ENCODE measurements around the gene DUSP12. TPM values are rescaled to one million over a fixed set of nuclear protein-coding genes. Genes with fewer than 3 reads are reported as not detected.

DUSP12 gene
- total RNA-seq, 1 experiment from 2014 or later: 23.6 TPM

DNA sequence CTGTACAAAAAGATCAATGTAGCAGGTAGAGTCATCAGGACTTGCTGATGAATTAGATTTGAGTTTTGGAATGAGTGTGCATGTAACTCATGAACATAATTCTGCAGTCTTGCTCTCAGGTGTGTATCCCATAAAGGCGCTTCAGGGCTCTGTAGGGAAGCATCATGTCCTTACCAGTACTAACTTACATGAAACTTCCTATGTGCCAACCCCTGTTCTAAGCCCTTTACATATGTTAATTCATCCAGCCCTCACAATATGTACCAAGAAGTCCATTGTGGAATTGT lies 30.3 kb upstream of the DUSP12 start:
- no peaks in the 10 kb centered on the region for H4K20me1 ChIP-seq (ENCODE audit: insufficient read depth)
- no peaks in the 10 kb centered on the region for H3K36me3 ChIP-seq (ENCODE audit: low read depth)
- ChIA-PET CTCF (no interaction called here), POLR2A (ENCODE audit: unreplicated experiment) (no interaction called here)
- no peak overlapping the region for H3K4me3 ChIP-seq
- H3K79me2 ChIP-seq (ENCODE audit: low read depth): no peaks in the 10 kb centered on the region
- H2AFZ ChIP-seq: no peak overlapping the region
- no peaks in the 10 kb centered on the region for H3K9me2 ChIP-seq (ENCODE audit: insufficient read depth)
- TF ChIP-seq CTCF (conservative IDR thresholded peaks at IDR 0.05) (no peak), EZH2 (IDR thresholded peaks at IDR 0.05; ENCODE audit: low read depth) (no peak)
- no peaks in the 10 kb centered on the region for H3F3A ChIP-seq (ENCODE audit: insufficient read depth, low read depth)
- intact Hi-C loops (cut with micrococcal nuclease; ENCODE audit: unreplicated experiment): no loop called here
- H3K4me2 ChIP-seq: no peak overlapping the region
- no peak overlapping the region for H3K27ac ChIP-seq
- BruUV-seq (replicated peaks): no TSS peak
- no peaks in the 10 kb centered on the region for H3K27me3 ChIP-seq (ENCODE audit: insufficient read depth, low read depth)
- DNase-seq: no peak
- H3K9me3 ChIP-seq (ENCODE audit: insufficient read depth, low read depth): no peaks in the 10 kb centered on the region
- H3K4me1 ChIP-seq (replicated peaks; ENCODE audit: insufficient read depth): peaks cover 31% of the 10 kb centered on the region

- Histone ChIP-seq H3K79me2 (ENCODE audit: low read depth) (0 out of 2 replicates have a peak, but pooled peaks cover 4% of the 10 kb centered on the region), H3K9me2 (ENCODE audit: insufficient read depth) (no peaks in the 10 kb centered on the region), H3K27me3 (ENCODE audit: insufficient read depth, low read depth) (no peaks in the 10 kb centered on the region), H3K36me3 (ENCODE audit: low read depth) (no peaks in the 10 kb centered on the region), H3K4me3 (no peak overlapping the region), H3K27ac (no peak overlapping the region), H2AFZ (no peak overlapping the region), H3F3A (ENCODE audit: insufficient read depth, low read depth) (no peaks in the 10 kb centered on the region), H3K4me2 (no peak overlapping the region), H3K9me3 (ENCODE audit: insufficient read depth, low read depth) (no peaks in the 10 kb centered on the region), H4K20me1 (ENCODE audit: insufficient read depth) (no peaks in the 10 kb centered on the region), H3K4me1 (replicated peaks; ENCODE audit: insufficient read depth) (peaks cover 42% of the 10 kb centered on the region)
- ChIA-PET POLR2A (ENCODE audit: unreplicated experiment) (no interaction called here), CTCF (no interaction called here)
- no peak for TF ChIP-seq EZH2 (IDR thresholded peaks at IDR 0.05; ENCODE audit: low read depth)
- no peak for TF ChIP-seq CTCF (conservative IDR thresholded peaks at IDR 0.05)
- no peak for DNase-seq
- intact Hi-C loops (cut with micrococcal nuclease; ENCODE audit: unreplicated experiment): no loop called here
- BruUV-seq (replicated peaks): no TSS peak
These were observed 29.2 kb upstream of the DUSP12 start for GRCh38 chr1:161720422-161720821.

- TF ChIP-seq CTCF (conservative IDR thresholded peaks at IDR 0.05) (no peak), EZH2 (IDR thresholded peaks at IDR 0.05; ENCODE audit: low read depth) (no peak)
- Histone ChIP-seq H3K9me2 (ENCODE audit: insufficient read depth) (no peaks in the 10 kb centered on the region), H3K9me3 (ENCODE audit: insufficient read depth, low read depth) (no peaks in the 10 kb centered on the region), H4K20me1 (ENCODE audit: insufficient read depth) (no peaks in the 10 kb centered on the region), H2AFZ (no peak within 1 kb of the TSS), H3K4me2 (peak within 1 kb of the TSS; percentile 17), H3K36me3 (ENCODE audit: low read depth) (no peaks in the 10 kb centered on the region), H3K4me1 (replicated peaks; ENCODE audit: insufficient read depth) (peaks cover 46% of the 10 kb centered on the region), H3K4me3 (no peak within 1 kb of the TSS), H3F3A (ENCODE audit: insufficient read depth, low read depth) (no peaks in the 10 kb centered on the region), H3K27me3 (ENCODE audit: insufficient read depth, low read depth) (no peaks in the 10 kb centered on the region), H3K27ac (peak within 1 kb of the TSS; percentile 40), H3K79me2 (ENCODE audit: low read depth) (0 out of 2 replicates have a peak, but pooled peaks cover 9% of the 10 kb centered on the region)
- intact Hi-C loops (cut with micrococcal nuclease; ENCODE audit: unreplicated experiment): no loop called here
- DNase-seq: no peak
- no TSS peak for BruUV-seq (replicated peaks)
- ChIA-PET POLR2A (ENCODE audit: unreplicated experiment) (no interaction called here), CTCF (no interaction called here)
These were observed 28.4 kb upstream of the DUSP12 start, which contains the start of gene FCRLB for GRCh38 chr1:161720956-161721737. Gene FCRLB, plus strand, starts transcription at chr1:161721544. Its CDS starts 1,129 bp downstream, at chr1:161722673.

Measured in PC-9 (cell line).